Measurements from ENCODE around the gene SDCBP2.

GRCh38 chr20:1296922-1297321 lies 32.0 kb downstream of the SDCBP2 start:
- no peak for TF ChIP-seq EZH2phosphoT487 (IDR thresholded peaks at IDR 0.05; ENCODE audit: insufficient read depth, low read depth)
- TF ChIP-seq EZH2 (IDR thresholded peaks at IDR 0.05; ENCODE audit: insufficient read depth, poor library complexity, severe bottlenecking): no peak

Measured in GM23248 (cell line).